NCI-H345 treated with DMSO at 0.1 percent for 48 hours (cell line): ENCODE results near the gene CCDC137.

ENCODE experiments used
- DNase-seq: peaks from one replicate; lab custom pipeline; 2025; ENCODE audit not compliant: unreplicated experiment; lab: John Stamatoyannopoulos, UW

The CCDC137 gene

GRCh38 chr17:81700353-81701287 lies 34.1 kb downstream of the CCDC137 start:
- no peak for DNase-seq

GRCh38 chr17:81701288-81702071 lies 34.9 kb downstream of the CCDC137 start:
- no peak for DNase-seq

- peak; percentile 88 for DNase-seq
Measured at GRCh38 chr17:81702934-81703746, 36.6 kb downstream of the CCDC137 start, which contains the start of gene MRPL12. MRPL12 (plus strand) TSS chr17:81703367; CDS start chr17:81703502, 135 bp downstream.

GRCh38 chr17:81703747-81704654 lies 37.5 kb downstream of the CCDC137 start:
- no peak for DNase-seq

GRCh38 chr17:81705518-81706231 lies 39.1 kb downstream of the CCDC137 start:
- DNase-seq, result no peak

GRCh38 chr17:81706232-81706611 lies 39.7 kb downstream of the CCDC137 start:
- DNase-seq, result no peak

GRCh38 chr17:81706757-81707624 lies 40.5 kb downstream of the CCDC137 start:
- DNase-seq, result no peak

- no peak for DNase-seq
Measured at GRCh38 chr17:81707725-81708646, 41.4 kb downstream of the CCDC137 start.

GRCh38 chr17:81708739-81709185 lies 42.2 kb downstream of the CCDC137 start:
- DNase-seq, result no peak

- no peak for DNase-seq
Measured at GRCh38 chr17:81710514-81711308, 44.2 kb downstream of the CCDC137 start.

- DNase-seq, result peak; percentile 80
Measured at GRCh38 chr17:81711814-81712467, 45.4 kb downstream of the CCDC137 start, which contains the start of gene SLC25A10. SLC25A10 (plus strand) TSS chr17:81712284; CDS start chr17:81712427, 143 bp downstream.

- DNase-seq, result no peak
Measured at GRCh38 chr17:81712468-81713003, 46.0 kb downstream of the CCDC137 start.

GRCh38 chr17:81713004-81713555 lies 46.5 kb downstream of the CCDC137 start:
- no peak for DNase-seq

GRCh38 chr17:81713556-81714411 lies 47.2 kb downstream of the CCDC137 start:
- no peak for DNase-seq
